Measurements from ENCODE around the gene CISD3. TPM values are rescaled to one million over a fixed set of nuclear protein-coding genes. Genes with fewer than 3 reads are reported as not detected.

Gene CISD3
- total and polyA plus RNA-seq, 4 donors: 4.5 to 152 (median 37.3) TPM

DNA sequence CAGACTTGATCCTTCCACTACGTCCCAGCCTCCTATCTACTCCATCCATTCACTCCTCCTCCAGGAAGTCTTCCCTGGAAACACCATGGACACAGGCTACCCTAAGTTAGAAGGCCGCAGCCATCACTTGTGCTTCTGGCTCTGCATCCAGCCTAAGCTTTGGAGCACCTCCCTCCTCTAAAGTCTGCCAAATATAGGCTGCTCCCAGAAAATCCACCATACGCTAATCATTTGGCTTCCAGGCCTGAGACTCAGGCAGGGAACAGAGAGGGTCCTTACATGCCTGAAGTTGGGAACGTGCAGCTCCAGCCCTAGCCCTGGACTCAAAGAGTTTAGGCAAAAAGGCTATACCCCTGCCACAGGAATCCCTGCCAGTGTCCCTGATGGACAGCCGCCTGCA is 11.3 kb downstream of the CISD3 start:
- no peaks in the 10 kb centered on the region for H3K9me3 ChIP-seq (ENCODE audit: control insufficient read depth in 4 of 4, low read length in 3 of 4)
- DNase-seq (ENCODE audit: low spot score): no peak
- H3K9ac ChIP-seq (ENCODE audit: low read depth in 1 of 2, low read length in 2 of 2): no peak overlapping the region
- no peak overlapping the region for H3K4me3 ChIP-seq (ENCODE audit: low read depth in 1 of 3, low read length in 3 of 3)
- no peaks in the 10 kb centered on the region for H3K27me3 ChIP-seq (ENCODE audit: control insufficient read depth in 4 of 4, insufficient read depth in 4 of 4, low read length in 3 of 4)
- 75% methylated on average over 5 of the region's 5 CpGs for WGBS
- TF ChIP-seq FOXA2 (IDR thresholded peaks at IDR 0.05) (no peak), RAD21 (IDR thresholded peaks at IDR 0.05) (no peak), EGR1 (IDR thresholded peaks at IDR 0.05; ENCODE audit: low read depth in 2 of 2) (no peak), YY1 (IDR thresholded peaks at IDR 0.05) (no peak), RXRA (IDR thresholded peaks at IDR 0.05) (no peak)
- TF ChIP-seq, protein P1, sequence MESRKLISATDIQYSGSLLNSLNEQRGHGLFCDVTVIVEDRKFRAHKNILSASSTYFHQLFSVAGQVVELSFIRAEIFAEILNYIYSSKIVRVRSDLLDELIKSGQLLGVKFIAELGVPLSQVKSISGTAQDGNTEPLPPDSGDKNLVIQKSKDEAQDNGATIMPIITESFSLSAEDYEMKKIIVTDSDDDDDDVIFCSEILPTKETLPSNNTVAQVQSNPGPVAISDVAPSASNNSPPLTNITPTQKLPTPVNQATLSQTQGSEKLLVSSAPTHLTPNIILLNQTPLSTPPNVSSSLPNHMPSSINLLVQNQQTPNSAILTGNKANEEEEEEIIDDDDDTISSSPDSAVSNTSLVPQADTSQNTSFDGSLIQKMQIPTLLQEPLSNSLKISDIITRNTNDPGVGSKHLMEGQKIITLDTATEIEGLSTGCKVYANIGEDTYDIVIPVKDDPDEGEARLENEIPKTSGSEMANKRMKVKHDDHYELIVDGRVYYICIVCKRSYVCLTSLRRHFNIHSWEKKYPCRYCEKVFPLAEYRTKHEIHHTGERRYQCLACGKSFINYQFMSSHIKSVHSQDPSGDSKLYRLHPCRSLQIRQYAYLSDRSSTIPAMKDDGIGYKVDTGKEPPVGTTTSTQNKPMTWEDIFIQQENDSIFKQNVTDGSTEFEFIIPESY (IDR thresholded peaks at IDR 0.05): no peak
- TF ChIP-seq, protein P2, sequence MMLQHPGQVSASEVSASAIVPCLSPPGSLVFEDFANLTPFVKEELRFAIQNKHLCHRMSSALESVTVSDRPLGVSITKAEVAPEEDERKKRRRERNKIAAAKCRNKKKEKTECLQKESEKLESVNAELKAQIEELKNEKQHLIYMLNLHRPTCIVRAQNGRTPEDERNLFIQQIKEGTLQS (IDR thresholded peaks at IDR 0.05): no peak
- peak overlapping the region; percentile 39 to 66 for H3K27ac ChIP-seq (ENCODE audit: low read depth in 1 of 2, low read length in 2 of 2)
- H3K36me3 ChIP-seq (ENCODE audit: control insufficient read depth in 4 of 4, insufficient read depth in 3 of 4, low read depth in 1 of 4, low read length in 3 of 4): no peaks in the 10 kb centered on the region
- H3K4me1 ChIP-seq (ENCODE audit: control insufficient read depth in 4 of 4, insufficient read depth in 4 of 4, low read length in 3 of 4): peaks cover 6 to 17% (median 11%) of the 10 kb centered on the region in 4 donors

DNA sequence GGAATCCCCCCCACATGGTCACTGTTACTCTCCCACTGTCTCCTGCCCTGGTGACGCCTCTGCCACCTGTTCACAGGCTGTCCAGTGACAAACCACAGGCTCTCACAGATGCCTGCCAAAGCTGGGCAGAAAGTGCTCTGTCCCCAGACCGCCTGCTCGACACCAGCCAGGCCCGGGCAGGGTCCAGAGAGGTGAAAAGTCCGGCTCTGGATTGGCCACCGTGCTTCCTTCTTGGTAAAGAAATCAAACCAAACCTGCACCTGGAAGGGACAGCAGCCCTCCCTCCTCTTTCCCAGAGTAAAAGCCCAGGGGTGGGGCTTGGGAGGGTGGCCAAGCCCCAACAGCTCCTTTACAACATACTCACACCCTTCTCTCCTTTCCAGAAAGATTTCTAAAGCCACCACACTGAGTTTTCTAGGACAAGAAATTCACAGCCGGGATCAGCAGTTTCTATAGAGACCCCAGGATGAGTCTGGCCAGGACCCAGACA is 11.8 kb downstream of the CISD3 start:
- no peak for TF ChIP-seq RAD21 (IDR thresholded peaks at IDR 0.05)
- peak in 1 of 2 donors; percentile 34 for TF ChIP-seq RXRA (IDR thresholded peaks at IDR 0.05)
- TF ChIP-seq HNF4A (conservative IDR thresholded peaks at IDR 0.05): peak; percentile 43 to 71
- TF ChIP-seq GABPA (IDR thresholded peaks at IDR 0.05 in 1 of 2, conservative IDR thresholded peaks at IDR 0.05 in 1 of 2): no peak
- Histone ChIP-seq H3K36me3 (ENCODE audit: control insufficient read depth in 4 of 4, insufficient read depth in 3 of 4, low read depth in 1 of 4, low read length in 3 of 4) (no peaks in the 10 kb centered on the region), H3K4me1 (ENCODE audit: control insufficient read depth in 4 of 4, insufficient read depth in 4 of 4, low read length in 3 of 4) (peaks cover 6 to 22% (median 11%) of the 10 kb centered on the region in 4 donors), H3K4me3 (ENCODE audit: low read depth in 1 of 3, low read length in 3 of 3) (no peak overlapping the region), H3K9me3 (ENCODE audit: control insufficient read depth in 4 of 4, low read length in 3 of 4) (no peaks in the 10 kb centered on the region), H3K9ac (ENCODE audit: low read depth in 1 of 2, low read length in 2 of 2) (no peak overlapping the region), H3K27ac (ENCODE audit: low read depth in 1 of 2, low read length in 2 of 2) (peak overlapping the region; percentile 39 to 66), H3K27me3 (ENCODE audit: control insufficient read depth in 4 of 4, insufficient read depth in 4 of 4, low read length in 3 of 4) (no peaks in the 10 kb centered on the region)
- 26% methylated on average over 7 of the region's 7 CpGs for WGBS
- DNase-seq (ENCODE audit: low spot score): no peak

DNA sequence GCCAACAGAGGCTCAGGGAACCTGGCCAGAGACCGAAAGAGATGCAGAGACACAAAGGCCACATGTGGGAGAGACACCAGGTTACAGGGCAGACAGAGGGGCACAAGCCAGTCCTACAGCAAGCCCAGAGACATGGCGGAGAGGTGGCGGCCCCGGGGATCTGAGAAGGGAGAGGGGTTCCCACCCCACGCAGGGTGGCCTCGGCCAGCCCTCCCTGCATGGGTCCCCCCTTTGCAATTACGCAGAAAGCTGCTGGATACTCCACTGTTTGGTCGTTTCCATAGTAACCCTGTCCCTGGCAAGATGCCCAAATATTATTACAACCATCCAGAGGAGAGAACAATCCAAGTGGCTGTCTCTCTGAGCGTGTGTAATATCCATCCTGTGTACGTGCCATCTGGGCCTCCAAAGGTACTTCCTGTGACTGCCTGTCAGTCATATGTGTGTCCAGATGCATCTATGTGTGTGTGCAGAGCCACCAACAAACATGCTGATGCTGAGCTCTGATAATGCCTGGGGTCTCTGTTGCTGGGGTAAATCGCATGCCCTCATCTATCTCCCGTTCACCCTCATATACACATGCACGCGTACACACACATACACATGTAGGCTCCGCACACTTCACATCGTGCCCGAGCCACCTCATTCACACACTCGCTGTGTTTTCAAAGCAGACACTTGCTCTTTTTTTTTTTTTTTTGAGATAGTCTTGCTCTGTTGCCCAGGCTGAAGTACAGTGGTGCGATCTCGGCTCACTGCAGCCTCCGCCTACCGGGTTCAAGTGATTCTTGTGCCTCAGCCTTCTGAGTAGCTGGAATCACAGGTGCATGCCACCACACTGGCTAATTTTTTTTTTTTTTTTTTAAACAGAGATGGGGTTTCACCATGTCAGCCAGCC is 12.5 kb downstream of the CISD3 start:
- H3K27ac ChIP-seq (ENCODE audit: low read depth in 1 of 2, low read length in 2 of 2): peak overlapping the region; percentile 6 to 66
- H3K4me1 ChIP-seq (ENCODE audit: control insufficient read depth in 4 of 4, insufficient read depth in 4 of 4, low read length in 3 of 4): peaks cover 6 to 27% (median 12%) of the 10 kb centered on the region in 4 donors
- H3K27me3 ChIP-seq (ENCODE audit: control insufficient read depth in 4 of 4, insufficient read depth in 4 of 4, low read length in 3 of 4): no peaks in the 10 kb centered on the region
- no peak for DNase-seq (ENCODE audit: low spot score)
- H3K9me3 ChIP-seq (ENCODE audit: control insufficient read depth in 4 of 4, low read length in 3 of 4): no peaks in the 10 kb centered on the region
- no peaks in the 10 kb centered on the region for H3K36me3 ChIP-seq (ENCODE audit: control insufficient read depth in 4 of 4, insufficient read depth in 3 of 4, low read depth in 1 of 4, low read length in 3 of 4)
- no peak overlapping the region for H3K4me3 ChIP-seq (ENCODE audit: low read depth in 1 of 3, low read length in 3 of 3)
- TF ChIP-seq, protein P2 (IDR thresholded peaks at IDR 0.05): no peak
- TF ChIP-seq SP1 (IDR thresholded peaks at IDR 0.05): no peak
- 72% methylated on average over 22 of the region's 22 CpGs for WGBS
- H3K9ac ChIP-seq (ENCODE audit: low read depth in 1 of 2, low read length in 2 of 2): no peak overlapping the region

Data from liver (tissue), 9 donors.